Mesendoderm (in vitro differentiated cells): Measurements from ENCODE around the gene TMEM43.

ENCODE experiments used
- DNase-seq: peaks from one replicate; pipeline ENCODE4 v3.0.0; 2013
- H2AK5ac ChIP-seq: 2 replicates; pipeline ENCODE4 v1.6.1; 2013; ENCODE audit warnings: low read length, inconsistent platforms
- H2BK120ac ChIP-seq: 2 replicates; pipeline ENCODE4 v1.6.1; 2013; ENCODE audit warnings: low read depth, mild to moderate bottlenecking, low read length, moderate library complexity, mixed read lengths
- H2BK15ac ChIP-seq: replicated peaks from 2 replicates; pipeline ENCODE4 v1.6.1; 2013; ENCODE audit warnings: low read depth, mild to moderate bottlenecking, moderate library complexity
- H2BK5ac ChIP-seq: 2 replicates; pipeline ENCODE4 v1.6.1; 2013; ENCODE audit warnings: low read length, inconsistent platforms
- H3K18ac ChIP-seq: 2 replicates; pipeline ENCODE4 v1.6.1; 2013; ENCODE audit warnings: mild to moderate bottlenecking, low read length, mixed read lengths
- H3K23ac ChIP-seq: one replicate; pipeline ENCODE4 v1.6.1; 2013; ENCODE audit warnings: low read length
- H3K27ac ChIP-seq: 2 replicates; pipeline ENCODE4 v1.5.1; 2013; ENCODE audit warnings: low read depth, mild to moderate bottlenecking, inconsistent platforms, low read length, moderate library complexity
- H3K27me3 ChIP-seq: 2 replicates; pipeline ENCODE4 v1.6.1; 2013; ENCODE audit warnings: low read length, control low read depth, mild to moderate bottlenecking, inconsistent platforms; ENCODE audit not compliant: insufficient read depth, poor library complexity
- H3K36me3 ChIP-seq: 2 replicates; pipeline ENCODE4 v1.6.1; 2013; ENCODE audit warnings: low read length, inconsistent platforms; ENCODE audit not compliant: control insufficient read depth, insufficient read depth
- H3K4ac ChIP-seq: one replicate; pipeline ENCODE4 v1.6.1; 2013; ENCODE audit warnings: low read depth, mild to moderate bottlenecking, low read length, moderate library complexity
- H3K4me1 ChIP-seq: 2 replicates; pipeline ENCODE4 v1.6.1; 2013; ENCODE audit warnings: low read depth, low read length, inconsistent platforms; ENCODE audit not compliant: control insufficient read depth
- H3K4me2 ChIP-seq: 2 replicates; pipeline ENCODE4 v1.6.1; 2013; ENCODE audit warnings: low read length
- H3K4me3 ChIP-seq: 2 replicates; pipeline ENCODE4 v1.5.1; 2013; ENCODE audit warnings: mild to moderate bottlenecking, low read length
- H3K56ac ChIP-seq: one replicate; pipeline ENCODE4 v1.6.1; 2013; ENCODE audit warnings: low read length
- H3K79me1 ChIP-seq: 2 replicates; pipeline ENCODE4 v1.6.1; 2013; ENCODE audit warnings: low read length, inconsistent platforms
- H3K79me2 ChIP-seq: 2 replicates; pipeline ENCODE4 v1.6.1; 2013; ENCODE audit warnings: mild to moderate bottlenecking, low read length; ENCODE audit not compliant: control insufficient read depth, insufficient read depth
- H3K9ac ChIP-seq: 2 replicates; pipeline ENCODE4 v1.6.1; 2013; ENCODE audit warnings: low read length, inconsistent platforms
- H4K5ac ChIP-seq: one replicate; pipeline ENCODE4 v1.6.1; 2013; ENCODE audit warnings: low read length
- H4K8ac ChIP-seq: one replicate; pipeline ENCODE4 v1.6.1; 2013; ENCODE audit warnings: low read depth, mild to moderate bottlenecking, control low read depth, low read length, moderate library complexity
- WGBS: extraction: QIAGEN DNeasy Blood & Tissue Kit; methylation state at CpG from one replicate; pipeline ENCODE4 v1.1.7; 2013; ENCODE audit warnings: low lambda C conversion rate, missing lambda C conversion rate; ENCODE audit not compliant: insufficient coverage; ENCODE audit errors: extremely low coverage; 5-methylcytosine and 5-hydroxymethylcytosine counted together

The TMEM43 gene

DNA sequence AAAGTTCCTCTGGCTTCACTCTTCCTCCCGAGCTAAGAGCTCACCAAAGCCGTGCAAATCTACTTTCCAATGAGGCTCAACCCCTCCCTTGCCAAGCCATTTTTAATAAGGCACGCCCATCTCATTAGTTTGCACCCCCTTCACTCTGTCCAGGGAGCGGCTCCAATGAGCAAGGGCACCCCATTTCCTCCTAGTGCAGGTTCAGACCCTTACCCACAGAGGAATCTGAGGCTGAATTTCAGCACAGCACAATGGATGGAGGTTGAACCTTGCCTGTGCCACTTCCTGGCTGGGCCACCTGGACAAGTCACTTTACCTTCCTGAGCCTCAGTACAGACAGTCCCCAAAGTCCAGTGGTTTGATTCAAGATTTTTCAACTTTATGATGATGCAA, 28.1 kb downstream of the TMEM43 start:
- Histone ChIP-seq H3K9ac (no peak overlapping the region), H3K36me3 (peaks cover 4% of the 10 kb centered on the region), H3K4me3 (no peak overlapping the region), H2BK5ac (no peak overlapping the region), H3K4ac (no peak overlapping the region), H4K5ac (no peak overlapping the region), H3K56ac (no peak overlapping the region), H3K4me2 (no peak overlapping the region), H3K23ac (no peak overlapping the region), H2BK120ac (no peak overlapping the region), H2AK5ac (no peak overlapping the region), H4K8ac (no peak overlapping the region), H3K27ac (no peak overlapping the region), H3K79me2 (no peaks in the 10 kb centered on the region), H3K79me1 (no peaks in the 10 kb centered on the region), H3K27me3 (no peaks in the 10 kb centered on the region), H2BK15ac (no peak overlapping the region), H3K18ac (no peak overlapping the region), H3K4me1 (peaks cover 1% of the 10 kb centered on the region)
- WGBS = no CpG with 5 or more reads among the region's 4 CpGs
- DNase-seq = no peak

DNA sequence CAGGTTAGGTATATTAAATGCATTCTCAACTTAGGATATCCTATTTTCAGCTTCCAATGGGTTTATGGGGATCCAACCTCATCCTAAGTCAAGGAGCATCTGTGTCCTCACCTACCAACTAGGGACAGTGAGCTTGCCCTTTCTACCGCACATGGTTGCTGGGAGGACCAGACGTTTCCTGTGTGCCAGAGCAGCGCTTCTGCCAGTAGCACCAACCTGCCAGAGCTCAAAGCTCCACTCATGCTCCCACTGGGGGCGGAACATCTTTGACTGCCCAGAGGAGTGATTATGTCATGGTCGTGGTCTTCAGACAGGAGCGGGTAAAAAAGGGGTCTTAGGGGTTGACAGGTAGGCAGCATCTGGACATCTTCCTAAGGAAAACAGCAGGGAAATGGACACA, 28.8 kb downstream of the TMEM43 start:
- no peak overlapping the region for H3K9ac ChIP-seq
- no peak overlapping the region for H4K8ac ChIP-seq
- no peak overlapping the region for H4K5ac ChIP-seq
- H3K79me1 ChIP-seq = no peaks in the 10 kb centered on the region
- no peak overlapping the region for H3K4me3 ChIP-seq
- H3K23ac ChIP-seq = no peak overlapping the region
- no peak overlapping the region for H3K56ac ChIP-seq
- no CpG with 5 or more reads among the region's 6 CpGs for whole genome bisulfite sequencing
- DNase-seq = no peak
- no peak overlapping the region for H3K27ac ChIP-seq
- H3K27me3 ChIP-seq = no peaks in the 10 kb centered on the region
- no peak overlapping the region for H3K4me2 ChIP-seq
- no peak overlapping the region for H3K18ac ChIP-seq
- no peaks in the 10 kb centered on the region for H3K4me1 ChIP-seq
- H3K4ac ChIP-seq = no peak overlapping the region
- H3K36me3 ChIP-seq = peaks cover 7% of the 10 kb centered on the region
- H3K79me2 ChIP-seq = no peaks in the 10 kb centered on the region
- no peak overlapping the region for H2BK15ac ChIP-seq
- H2BK5ac ChIP-seq = no peak overlapping the region
- H2AK5ac ChIP-seq = no peak overlapping the region
- no peak overlapping the region for H2BK120ac ChIP-seq

DNA sequence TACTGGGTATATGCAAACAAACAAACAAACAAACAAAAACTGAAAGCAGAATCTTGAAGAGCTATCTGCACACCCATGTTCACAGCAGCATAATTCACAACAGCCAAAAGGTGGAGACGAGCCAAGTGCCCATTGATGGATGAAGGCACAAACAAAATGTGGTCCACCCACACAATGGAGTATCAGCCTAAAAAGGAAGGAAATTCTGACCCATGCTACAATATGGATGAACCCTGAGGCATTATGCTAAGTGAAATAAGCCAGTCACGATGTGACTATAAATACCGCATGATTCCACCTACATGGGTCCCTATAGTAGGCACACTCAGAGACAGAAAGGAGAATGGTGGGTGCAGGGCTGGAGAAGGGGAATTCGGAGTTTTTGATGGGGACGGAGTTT, 29.4 kb downstream of the TMEM43 start:
- Histone ChIP-seq H3K27me3 (no peaks in the 10 kb centered on the region), H2BK120ac (no peak overlapping the region), H2BK5ac (no peak overlapping the region), H3K56ac (no peak overlapping the region), H4K8ac (no peak overlapping the region), H3K9ac (no peak overlapping the region), H3K36me3 (peaks cover 8% of the 10 kb centered on the region), H3K23ac (no peak overlapping the region), H3K4ac (no peak overlapping the region), H2AK5ac (no peak overlapping the region), H3K4me1 (no peaks in the 10 kb centered on the region), H3K4me2 (no peak overlapping the region), H3K18ac (no peak overlapping the region), H3K27ac (no peak overlapping the region), H3K79me2 (no peaks in the 10 kb centered on the region), H4K5ac (no peak overlapping the region), H3K79me1 (no peaks in the 10 kb centered on the region), H3K4me3 (no peak overlapping the region), H2BK15ac (no peak overlapping the region)
- 100% methylated on average over 2 of the region's 5 CpGs for whole genome bisulfite sequencing
- no peak for DNase-seq

DNA sequence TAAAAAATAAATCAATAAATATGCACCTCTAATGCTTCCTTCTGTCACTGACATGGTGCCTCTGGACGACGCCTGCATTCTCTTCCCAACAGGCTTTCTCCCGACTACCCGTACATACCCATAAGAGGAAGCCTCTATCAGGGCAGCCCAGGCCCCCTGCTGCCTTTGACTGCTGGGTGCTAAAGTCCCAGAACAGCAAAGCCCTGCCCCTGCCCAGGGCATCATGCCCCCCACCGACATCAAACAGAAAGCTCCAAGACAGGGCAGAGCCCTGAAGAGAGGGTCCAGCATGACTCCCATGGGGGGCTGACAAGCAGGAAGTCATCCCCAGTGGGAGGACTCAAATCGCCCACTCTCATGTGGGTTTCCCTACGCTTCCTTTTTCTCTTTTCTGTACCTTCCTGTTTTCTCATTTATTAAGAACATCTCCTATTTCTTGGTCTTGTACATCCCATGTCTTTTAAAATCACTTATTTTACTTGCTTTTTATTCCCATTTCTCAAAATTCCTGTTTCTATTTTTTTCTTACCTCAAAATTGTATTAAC, 30.1 kb downstream of the TMEM43 start:
- H3K79me2 ChIP-seq = no peaks in the 10 kb centered on the region

DNA sequence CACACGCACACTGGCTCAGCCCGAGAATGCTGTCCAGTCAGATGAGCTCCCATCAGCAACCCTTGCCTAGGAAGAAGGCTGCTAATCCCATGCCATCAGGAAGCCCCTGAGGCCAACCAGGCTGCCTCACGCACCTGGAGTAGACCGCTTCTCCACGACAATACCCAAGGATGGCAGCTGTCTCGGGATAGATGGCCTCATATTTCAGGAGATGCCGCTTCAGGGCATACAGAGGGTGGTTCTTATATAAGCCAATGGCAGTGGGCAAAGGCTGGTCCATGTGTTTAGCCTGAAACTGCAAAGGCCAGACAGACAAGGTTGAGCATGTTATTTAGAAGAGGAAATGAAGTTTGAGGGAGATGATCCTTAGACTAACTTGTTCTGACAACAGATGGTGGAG, 31.3 kb downstream of the TMEM43 start:
- Histone ChIP-seq H3K18ac (no peak overlapping the region), H3K36me3 (peaks cover 11% of the 10 kb centered on the region), H3K9ac (no peak overlapping the region), H3K4me2 (no peak overlapping the region), H3K27ac (no peak overlapping the region), H3K56ac (no peak overlapping the region), H3K4me1 (no peaks in the 10 kb centered on the region), H2BK120ac (no peak overlapping the region), H2AK5ac (no peak overlapping the region), H3K79me1 (no peaks in the 10 kb centered on the region), H3K23ac (no peak overlapping the region), H2BK15ac (no peak overlapping the region), H3K4ac (no peak overlapping the region), H2BK5ac (no peak overlapping the region), H3K27me3 (no peaks in the 10 kb centered on the region), H3K4me3 (no peak overlapping the region), H4K8ac (no peak overlapping the region), H4K5ac (no peak overlapping the region), H3K79me2 (no peaks in the 10 kb centered on the region)
- no CpG with 5 or more reads among the region's 7 CpGs for WGBS
- no peak for DNase-seq

More for the DNA sequence above, 30.1 kb downstream of the TMEM43 start:
- no CpG with 5 or more reads among the region's 7 CpGs for WGBS
- H2AK5ac ChIP-seq = no peak overlapping the region
- no peak overlapping the region for H2BK15ac ChIP-seq
- no peak overlapping the region for H3K56ac ChIP-seq
- H2BK5ac ChIP-seq = no peak overlapping the region
- no peaks in the 10 kb centered on the region for H3K79me1 ChIP-seq
- H3K36me3 ChIP-seq = peaks cover 10% of the 10 kb centered on the region
- no peak overlapping the region for H2BK120ac ChIP-seq
- H3K23ac ChIP-seq = no peak overlapping the region
- no peak overlapping the region for H3K18ac ChIP-seq
- no peaks in the 10 kb centered on the region for H3K27me3 ChIP-seq
- no peaks in the 10 kb centered on the region for H3K4me1 ChIP-seq
- no peak overlapping the region for H3K4me2 ChIP-seq
- H4K5ac ChIP-seq = no peak overlapping the region
- H3K9ac ChIP-seq = no peak overlapping the region
- H4K8ac ChIP-seq = no peak overlapping the region
- no peak overlapping the region for H3K4ac ChIP-seq
- no peak for DNase-seq
- no peak overlapping the region for H3K27ac ChIP-seq
- no peak overlapping the region for H3K4me3 ChIP-seq

DNA sequence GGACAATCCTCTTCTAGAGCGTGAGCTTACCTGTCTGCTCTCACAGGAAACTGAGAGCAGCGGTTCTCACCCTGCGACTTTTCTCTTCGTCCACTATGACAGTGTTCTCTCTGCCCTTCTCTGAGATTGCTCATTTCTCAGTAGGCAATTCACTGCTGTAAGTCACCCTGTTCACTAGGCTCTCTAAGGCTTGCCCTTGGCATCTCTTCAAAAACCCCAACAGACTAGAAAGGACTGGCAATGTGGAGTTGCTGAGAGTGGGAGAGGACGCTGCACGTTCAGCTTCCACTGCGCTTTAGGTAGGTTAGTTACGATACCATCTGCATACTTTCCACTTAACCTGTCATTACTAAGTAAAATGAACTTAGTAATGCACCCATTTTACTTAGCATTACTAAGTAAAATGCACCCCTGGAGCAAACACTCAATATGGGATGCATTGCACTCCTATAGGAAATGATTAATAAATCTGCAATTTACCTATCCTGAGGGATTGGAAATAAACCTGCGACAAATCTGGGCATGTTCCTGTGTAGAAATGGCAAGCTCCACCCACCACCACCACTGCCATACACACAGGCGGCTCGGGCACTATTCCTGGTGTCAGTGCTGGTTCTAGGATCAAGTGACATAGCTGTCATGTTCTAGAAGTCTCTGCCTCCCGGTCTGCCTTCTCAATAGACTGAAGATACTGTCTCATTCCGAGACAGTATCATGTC, 32.1 kb downstream of the TMEM43 start:
- Histone ChIP-seq H4K8ac (no peak overlapping the region), H4K5ac (no peak overlapping the region), H3K4me1 (no peaks in the 10 kb centered on the region), H3K36me3 (peaks cover 11% of the 10 kb centered on the region), H3K56ac (no peak overlapping the region), H2BK120ac (no peak overlapping the region), H3K4me2 (no peak overlapping the region), H2AK5ac (no peak overlapping the region), H3K79me2 (no peaks in the 10 kb centered on the region), H3K9ac (no peak overlapping the region), H3K79me1 (no peaks in the 10 kb centered on the region), H2BK15ac (no peak overlapping the region), H2BK5ac (no peak overlapping the region), H3K18ac (no peak overlapping the region), H3K27me3 (no peaks in the 10 kb centered on the region), H3K4ac (no peak overlapping the region), H3K27ac (no peak overlapping the region), H3K23ac (no peak overlapping the region), H3K4me3 (no peak overlapping the region)
- WGBS = no CpG with 5 or more reads among the region's 13 CpGs
- no peak for DNase-seq
